ENCODE measurements around the gene MOB3C.

Gene MOB3C

GRCh38 chr1:46605232-46605631 lies 11.4 kb downstream of the MOB3C start:
- Histone ChIP-seq H3K27ac (no peak overlapping the region), H3K4me3 (no peak overlapping the region)
- no peak for TF ChIP-seq CTCF (IDR thresholded peaks at IDR 0.05)
- no peak for DNase-seq (ENCODE audit: low spot score)

GRCh38 chr1:46603858-46604549 lies 12.6 kb downstream of the MOB3C start, which contains the start of gene MKNK1:
Gene MKNK1 (minus strand): TSS chr1:46604268. CDS start chr1:46583327, 20,941 bp downstream.
- Histone ChIP-seq H3K27ac (peak within 1 kb of the TSS; percentile 78 to 91), H3K4me3 (peak within 1 kb of the TSS; percentile 85)
- DNase-seq (ENCODE audit: low spot score), result peak; percentile 96
- no peak for TF ChIP-seq CTCF (IDR thresholded peaks at IDR 0.05)

- DNase-seq (ENCODE audit: low spot score), result no peak
- H3K4me3 ChIP-seq, result peak overlapping the region; percentile 85
- H3K27ac ChIP-seq, result peak overlapping the region; percentile 78 to 91
- TF ChIP-seq CTCF (IDR thresholded peaks at IDR 0.05), result no peak
Observed at GRCh38 chr1:46603481-46603857, 13.1 kb downstream of the MOB3C start.

GRCh38 chr1:46601257-46602007 lies 15.2 kb downstream of the MOB3C start:
- no peak for TF ChIP-seq CTCF (IDR thresholded peaks at IDR 0.05)
- H3K27ac ChIP-seq, result no peak overlapping the region
- no peak overlapping the region for H3K4me3 ChIP-seq
- no peak for DNase-seq (ENCODE audit: low spot score)

- TF ChIP-seq CTCF (IDR thresholded peaks at IDR 0.05), result no peak
- no peak overlapping the region for H3K4me3 ChIP-seq
- H3K27ac ChIP-seq, result peak overlapping the region in 1 of 2 donors; percentile 36
- no peak for DNase-seq (ENCODE audit: low spot score)
Observed at GRCh38 chr1:46599059-46599970, 17.3 kb downstream of the MOB3C start.

- peak overlapping the region in 1 of 2 donors; percentile 11 for H3K27ac ChIP-seq
- H3K4me3 ChIP-seq, result no peak overlapping the region
- no peak for DNase-seq (ENCODE audit: low spot score)
- no peak for TF ChIP-seq CTCF (IDR thresholded peaks at IDR 0.05)
Observed at GRCh38 chr1:46596846-46597245, 19.8 kb downstream of the MOB3C start.
